GM23248 (cell line): ENCODE measurements around the gene RSAD1. TPM values are rescaled to one million over a fixed set of nuclear protein-coding genes. Genes with fewer than 3 reads are reported as not detected.

Experiments
- DNase-seq: peaks from one replicate; pipeline ENCODE4 v3.0.0-alpha.2; 2015
- H2AFZ ChIP-seq: fragments of 200-600 bp; sonication (generic); 2 replicates; pipeline ENCODE4 v1.6.1; 2016; ENCODE audit warnings: antibody characterized with exemption
- H3F3A ChIP-seq: fragments of 200-600 bp; sonication (generic); 2 replicates; pipeline ENCODE4 v1.6.1; 2016; ENCODE audit warnings: mild to moderate bottlenecking, antibody characterized with exemption, mixed run types; ENCODE audit not compliant: insufficient read depth
- H3K27ac ChIP-seq: fragments of 200-600 bp; sonication (generic); 2 replicates; pipeline ENCODE4 v1.5.1; 2016; ENCODE audit warnings: mild to moderate bottlenecking
- H3K27me3 ChIP-seq: fragments of 200-600 bp; sonication (generic); replicated peaks from 2 replicates; pipeline ENCODE4 v1.6.1; 2016; ENCODE audit warnings: mild to moderate bottlenecking; ENCODE audit not compliant: insufficient read depth
- H3K36me3 ChIP-seq: fragments of 200-600 bp; sonication (generic); 2 replicates; pipeline ENCODE4 v1.6.1; 2016; ENCODE audit warnings: low read depth, mild to moderate bottlenecking
- H3K4me1 ChIP-seq: fragments of 200-600 bp; sonication (generic); 2 replicates; pipeline ENCODE4 v1.6.1; 2016; ENCODE audit warnings: mild to moderate bottlenecking; ENCODE audit not compliant: insufficient read depth
- H3K4me2 ChIP-seq: fragments of 200-600 bp; sonication (generic); one replicate; pipeline ENCODE4 v1.6.1; 2016; ENCODE audit warnings: mild to moderate bottlenecking; ENCODE audit not compliant: unreplicated experiment
- H3K4me3 ChIP-seq: fragments of 200-600 bp; sonication (generic); 2 replicates; pipeline ENCODE4 v1.5.1; 2016; ENCODE audit warnings: mild to moderate bottlenecking
- H3K79me2 ChIP-seq: fragments of 200-600 bp; sonication (generic); 2 replicates; pipeline ENCODE4 v1.6.1; 2016; ENCODE audit warnings: mild to moderate bottlenecking; ENCODE audit not compliant: insufficient read depth
- H3K9ac ChIP-seq: fragments of 200-600 bp; sonication (generic); 2 replicates; pipeline ENCODE4 v1.6.1; 2016; ENCODE audit warnings: mild to moderate bottlenecking
- H3K9me2 ChIP-seq: fragments of 200-600 bp; sonication (generic); 2 replicates; pipeline ENCODE4 v1.6.1; 2016; ENCODE audit warnings: mixed run types, mild to moderate bottlenecking, moderate library complexity; ENCODE audit not compliant: insufficient read depth
- H3K9me3 ChIP-seq: fragments of 200-600 bp; sonication (generic); one replicate; pipeline ENCODE4 v1.6.1; 2017; ENCODE audit warnings: low read depth
- H4K20me1 ChIP-seq: fragments of 200-600 bp; sonication (generic); 2 replicates; pipeline ENCODE4 v1.6.0; 2016; ENCODE audit not compliant: insufficient read depth
- EZH2 ChIP-seq: fragments of 200-600 bp; sonication (generic); IDR thresholded peaks from 2 replicates; pipeline ENCODE4 v1.6.1; 2018; ENCODE audit warnings: antibody characterized with exemption, mild to moderate bottlenecking; ENCODE audit not compliant: insufficient read depth, poor library complexity, severe bottlenecking
- EZH2phosphoT487 ChIP-seq: fragments of 200-600 bp; sonication (generic); IDR thresholded peaks from 2 replicates; pipeline ENCODE4 v1.6.1; 2018; ENCODE audit warnings: antibody characterized with exemption, moderate library complexity, mild to moderate bottlenecking, low read depth; ENCODE audit not compliant: insufficient read depth
- WGBS, 2 experiments: methylation state at CpG; one replicate each; pipeline ENCODE4 v1.1.6; 2015 to 2017; ENCODE audit warnings: low lambda C conversion rate in 2 of 2, low coverage in 1 of 2; ENCODE audit errors: missing lambda C conversion rate in 2 of 2; 5-methylcytosine and 5-hydroxymethylcytosine counted together
- in situ Hi-C: fragments of 300-500 bp; cut with MboI; formaldehyde crosslinking; loops from 2 replicates; pipeline ENCODE4 v1.15.0; 2020
- polyA plus RNA-seq: library from polyadenylated mRNA; unstranded; fragments of >200 nt; fragmentation: Nextera tagmentation; extraction: Ambion mirVana; gene quantifications from 2 replicates; pipeline ENCODE4 v1.2.1, GENCODE V29; 2016
- total RNA-seq: library from RNA; depleted of rRNA; stranded (reverse); fragments of >200 nt; shearing (Covaris generic); gene quantifications from 2 replicates; pipeline ENCODE4 v1.2.3, GENCODE V29; 2014

Gene RSAD1
- total and polyA plus RNA-seq, 2 experiments from 2014 or later = 19.8 to 22.4 TPM

DNA sequence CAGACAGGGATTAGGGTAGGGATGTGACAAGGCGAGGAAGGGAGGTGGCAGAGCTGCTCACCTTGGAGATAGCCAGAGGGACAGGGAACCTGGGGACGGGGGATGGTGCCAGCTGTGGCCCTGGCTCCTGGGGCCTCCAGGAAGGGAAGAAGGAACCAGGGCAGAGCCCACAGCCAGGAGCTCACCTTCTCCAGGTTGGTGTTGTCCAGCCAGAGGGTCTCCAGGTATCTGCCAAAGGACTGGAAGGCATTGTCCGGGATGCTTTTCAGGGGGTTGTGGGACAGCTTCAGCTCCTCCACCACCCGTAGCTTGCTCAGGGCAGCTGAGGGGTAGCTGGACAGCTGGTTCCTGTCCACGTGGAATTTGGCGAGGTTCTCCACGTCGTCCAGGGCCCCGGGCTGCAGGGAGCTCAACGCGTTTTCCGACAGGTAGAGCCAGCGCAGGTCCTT is 10.8 kb upstream of the RSAD1 start:
- Histone ChIP-seq H3K9ac (no peak overlapping the region), H3K79me2 (no peaks in the 10 kb centered on the region), H2AFZ (no peak overlapping the region), H4K20me1 (no peaks in the 10 kb centered on the region), H3F3A (no peaks in the 10 kb centered on the region), H3K4me2 (no peak overlapping the region), H3K4me1 (no peaks in the 10 kb centered on the region), H3K9me2 (no peaks in the 10 kb centered on the region), H3K4me3 (no peak overlapping the region), H3K27ac (no peak overlapping the region), H3K9me3 (no peaks in the 10 kb centered on the region), H3K27me3 (peaks cover 13% of the 10 kb centered on the region), H3K36me3 (no peaks in the 10 kb centered on the region)
- in situ Hi-C loops = no loop called here
- WGBS, 2 experiments = 63 to 65% methylated on average over 12 to 13 of the region's 13 CpGs
- no peak for DNase-seq
- TF ChIP-seq EZH2phosphoT487 (no peak), EZH2 (no peak)

DNA sequence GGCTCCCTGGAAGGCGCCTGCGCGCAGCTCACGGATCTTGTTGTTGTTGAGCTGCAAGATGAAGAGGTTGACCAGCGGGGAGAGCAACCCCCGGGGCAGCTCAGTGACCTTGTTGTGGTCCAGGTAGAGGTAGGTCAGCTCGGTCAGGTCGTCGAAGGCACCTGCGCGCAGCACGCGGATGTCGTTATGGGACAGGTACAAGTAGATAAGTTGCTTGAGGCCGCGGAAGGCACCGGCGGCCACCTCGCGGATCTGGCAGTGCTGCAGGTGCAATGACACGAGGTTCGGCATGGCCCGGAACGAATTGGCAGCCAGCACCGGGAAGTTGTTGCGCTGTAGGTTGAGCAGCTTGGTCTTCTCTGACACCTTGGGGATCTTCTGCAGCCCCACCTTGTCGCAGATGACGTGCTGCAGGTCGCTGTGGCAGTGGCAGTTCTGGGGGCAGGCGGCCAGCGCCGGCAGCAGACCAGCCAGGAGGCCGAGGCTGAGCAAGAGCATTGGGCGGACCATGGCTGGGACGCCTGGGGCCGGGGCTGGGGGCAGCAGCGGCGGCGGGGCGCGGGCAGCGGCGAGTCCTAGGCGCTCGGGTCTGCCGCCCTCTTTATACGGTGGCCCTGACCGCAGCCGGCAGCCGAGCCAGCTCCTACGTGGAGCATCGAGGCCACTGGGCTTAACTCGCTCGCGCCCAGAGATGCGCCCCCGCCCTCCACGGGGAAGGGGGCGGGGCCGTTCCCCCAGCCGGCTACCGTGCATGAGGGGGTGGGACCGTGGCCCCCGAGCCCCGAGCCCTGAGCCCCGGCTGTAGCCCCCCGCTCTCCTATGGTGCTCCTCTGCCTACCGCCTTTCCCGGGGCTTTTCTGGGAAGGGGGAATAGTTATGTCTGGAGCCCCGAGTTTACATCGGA is 10.1 kb upstream of the RSAD1 start, which contains the start of gene CHAD:
Gene CHAD, minus strand, starts transcription at position 577 of the 904 bp plus-strand sequence. Its CDS starts 67 bp downstream, at position 510.
- TF ChIP-seq EZH2 (peak; percentile 60), EZH2phosphoT487 (0 out of 2 replicates have a peak, but pooled peaks have one; percentile 12)
- H3K4me2 ChIP-seq = peak within 1 kb of the TSS; percentile 69
- in situ Hi-C loops = no loop called here
- no peaks in the 10 kb centered on the region for H3K36me3 ChIP-seq
- H3K9ac ChIP-seq = no peak within 1 kb of the TSS
- WGBS, 2 experiments = 19 to 32% methylated on average over 44 to 64 of the region's 71 CpGs
- H3K9me2 ChIP-seq = no peaks in the 10 kb centered on the region
- H3K9me3 ChIP-seq = no peaks in the 10 kb centered on the region
- H3K79me2 ChIP-seq = no peaks in the 10 kb centered on the region
- H2AFZ ChIP-seq = no peak within 1 kb of the TSS
- H3K27me3 ChIP-seq = peaks cover 13% of the 10 kb centered on the region
- H3K4me1 ChIP-seq = no peaks in the 10 kb centered on the region
- peak; percentile 59 for DNase-seq
- peak within 1 kb of the TSS; percentile 63 for H3K4me3 ChIP-seq
- no peaks in the 10 kb centered on the region for H3F3A ChIP-seq
- no peak within 1 kb of the TSS for H3K27ac ChIP-seq
- no peaks in the 10 kb centered on the region for H4K20me1 ChIP-seq

DNA sequence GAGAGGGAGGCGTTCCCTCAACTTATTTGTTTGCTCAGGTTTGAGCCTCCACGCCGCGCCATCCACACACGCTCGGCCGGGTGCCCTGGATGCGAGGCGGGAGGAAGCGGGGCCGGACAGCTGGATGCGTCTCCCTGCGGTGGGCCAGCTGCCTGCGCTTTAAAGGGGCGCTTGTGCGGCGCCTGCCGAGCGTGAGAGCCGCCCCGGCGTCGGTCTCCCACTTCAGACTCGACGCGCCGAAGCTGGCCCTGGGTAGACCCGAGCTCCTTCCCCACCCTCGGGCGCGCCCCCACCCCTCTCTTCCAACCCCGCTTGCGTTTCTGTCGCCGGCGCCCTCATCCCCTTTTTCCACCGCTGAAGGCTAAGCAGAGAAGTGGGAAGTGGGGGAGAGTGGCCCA is 9.5 kb upstream of the RSAD1 start:
- no peaks in the 10 kb centered on the region for H3F3A ChIP-seq
- in situ Hi-C loops = no loop called here
- H3K9me3 ChIP-seq = no peaks in the 10 kb centered on the region
- no peak overlapping the region for H2AFZ ChIP-seq
- TF ChIP-seq EZH2phosphoT487 (no peak), EZH2 (no peak)
- DNase-seq = peak; percentile 49
- no peak overlapping the region for H3K27ac ChIP-seq
- H3K4me1 ChIP-seq = no peaks in the 10 kb centered on the region
- no peaks in the 10 kb centered on the region for H3K79me2 ChIP-seq
- H3K9ac ChIP-seq = no peak overlapping the region
- H3K4me2 ChIP-seq = peak overlapping the region; percentile 69
- H3K36me3 ChIP-seq = no peaks in the 10 kb centered on the region
- H4K20me1 ChIP-seq = no peaks in the 10 kb centered on the region
- peaks cover 13% of the 10 kb centered on the region for H3K27me3 ChIP-seq
- 1 to 3% methylated on average over 14 to 33 of the region's 37 CpGs for WGBS, 2 experiments
- no peaks in the 10 kb centered on the region for H3K9me2 ChIP-seq
- peak overlapping the region; percentile 63 for H3K4me3 ChIP-seq

DNA sequence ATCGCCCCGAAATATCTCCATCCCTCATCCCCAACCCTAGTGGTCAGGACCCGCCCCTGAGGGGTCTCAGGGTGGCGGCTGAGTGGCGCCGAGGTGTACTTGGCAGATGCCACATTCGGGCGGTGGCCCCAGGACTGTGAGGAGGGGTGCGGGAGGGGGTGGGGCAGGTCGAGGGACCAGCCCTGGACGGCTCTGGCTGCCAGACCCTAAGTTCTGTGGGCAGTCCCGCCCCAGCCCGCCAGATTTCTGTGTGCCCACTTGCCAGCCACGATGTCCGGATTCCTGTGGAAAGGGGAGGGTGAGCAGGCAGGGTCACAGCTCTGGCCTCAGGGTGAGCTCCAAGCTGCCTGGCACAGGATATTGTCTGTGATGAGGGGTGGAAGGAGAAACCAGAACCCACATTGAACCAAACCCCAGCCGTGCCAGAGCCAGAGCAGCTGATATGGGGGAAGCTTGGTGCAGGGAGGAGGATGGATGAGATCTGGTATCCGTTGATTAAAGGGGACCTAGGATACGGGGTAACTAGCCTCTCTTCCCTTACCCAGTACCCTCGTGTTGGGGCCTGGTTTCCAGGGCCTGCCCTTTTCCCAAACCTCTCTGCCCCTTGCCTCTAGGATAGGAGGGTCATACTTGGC is 8.9 kb upstream of the RSAD1 start:
- H3K9me3 ChIP-seq = no peaks in the 10 kb centered on the region
- H3K4me1 ChIP-seq = no peaks in the 10 kb centered on the region
- H2AFZ ChIP-seq = no peak overlapping the region
- H3K4me2 ChIP-seq = no peak overlapping the region
- 49 to 56% methylated on average over 14 to 19 of the region's 19 CpGs for WGBS, 2 experiments
- H3K27me3 ChIP-seq = peaks cover 13% of the 10 kb centered on the region
- H3K9ac ChIP-seq = no peak overlapping the region
- no peak overlapping the region for H3K27ac ChIP-seq
- no peaks in the 10 kb centered on the region for H3F3A ChIP-seq
- no peaks in the 10 kb centered on the region for H4K20me1 ChIP-seq
- H3K4me3 ChIP-seq = no peak overlapping the region
- TF ChIP-seq EZH2phosphoT487 = no peak
- no peak for TF ChIP-seq EZH2
- no peaks in the 10 kb centered on the region for H3K36me3 ChIP-seq
- no peaks in the 10 kb centered on the region for H3K9me2 ChIP-seq
- H3K79me2 ChIP-seq = no peaks in the 10 kb centered on the region
- in situ Hi-C loops = no loop called here
- DNase-seq = no peak
